Measurements from ENCODE around the gene TBXT. TPM values are rescaled to one million over a fixed set of nuclear protein-coding genes. Genes with fewer than 3 reads are reported as not detected.
"Not testable (repeated sequence)": the region's sequence is repeated elsewhere in the genome, so short reads cannot be mapped to it uniquely, and the experiment has no call there.

Gene TBXT
- total and polyA plus RNA-seq, 9 of the 15 experiments (the other 6 are each of a cell fraction or from before 2014, with no cell fraction given): not detected

GRCh38 chr6:166127624-166128472, 39.8 kb downstream of the TBXT start:
- Histone ChIP-seq H3K27ac (ENCODE audit: extremely low read depth, low read depth, low read length) (no peak overlapping the region), H3K9me3 (replicated peaks; ENCODE audit: control insufficient read depth, insufficient read depth, low read depth, low read length) (no peaks in the 10 kb centered on the region), H3K9ac (ENCODE audit: insufficient read depth in 1 of 2, low read depth in 2 of 2, low read length in 2 of 2) (no peak overlapping the region), H3K4me2 (ENCODE audit: insufficient read depth, low read length) (no peak overlapping the region), H3K4me1 (replicated peaks in 1 of 2; ENCODE audit: control insufficient read depth in 2 of 2, insufficient read depth in 2 of 2, low read length in 2 of 2) (no peaks in the 10 kb centered on the region), H3K4me3 (no peak overlapping the region), H4K20me1 (replicated peaks; ENCODE audit: control insufficient read depth, insufficient read depth, low read length) (no peaks in the 10 kb centered on the region), H3K79me2 (ENCODE audit: control insufficient read depth, insufficient read depth, low read length) (no peaks in the 10 kb centered on the region), H2AFZ (ENCODE audit: low read depth, low read length) (no peak overlapping the region), H3K36me3 (ENCODE audit: control insufficient read depth, insufficient read depth, low read length) (no peaks in the 10 kb centered on the region), H3K9me1 (ENCODE audit: control insufficient read depth, insufficient read depth, low read length) (no peaks in the 10 kb centered on the region), H3K27me3 (ENCODE audit: control insufficient read depth in 2 of 2, insufficient read depth in 2 of 2, low read length in 2 of 2) (peaks cover 21 to 37% of the 10 kb centered on the region in 2 experiments; a peak in 4 of 5 replicates)
- ATAC-seq (no peak), DNase-seq (ENCODE audit: extremely low read depth in 1 of 4, low spot score in 3 of 4) (no peak), FAIRE-seq (no peak)
- no TSS peak for BruUV-seq (replicated peaks)
- TF ChIP-seq NFATC3 (IDR thresholded peaks at IDR 0.05): no peak
- no peak for TF ChIP-seq HNRNPL (IDR thresholded peaks at IDR 0.05; ENCODE audit: low read depth, low read length)
- no peak for TF ChIP-seq HDAC1 (IDR thresholded peaks at IDR 0.05)
- TF ChIP-seq KDM4B (IDR thresholded peaks at IDR 0.05; ENCODE audit: borderline replicate concordance in 2 of 2, low read depth in 1 of 2): no peak
- no peak for TF ChIP-seq RNF2 (IDR thresholded peaks at IDR 0.05)
- no peak for TF ChIP-seq KLF6 (CRISPR knock-in tag; IDR thresholded peaks at IDR 0.05; ENCODE audit: borderline replicate concordance)
- TF ChIP-seq ZSCAN29 (IDR thresholded peaks at IDR 0.05): no peak
- TF ChIP-seq C11orf30 (IDR thresholded peaks at IDR 0.05; ENCODE audit: low read depth): no peak
- no peak for TF ChIP-seq ASH1L (IDR thresholded peaks at IDR 0.05; ENCODE audit: borderline replicate concordance, low read depth, partially characterized antibody)
- TF ChIP-seq ZNF57 (CRISPR knock-in tag; IDR thresholded peaks at IDR 0.05): no peak
- no peak for TF ChIP-seq LARP7 (IDR thresholded peaks at IDR 0.05)
- TF ChIP-seq FOXK2 (conservative IDR thresholded peaks at IDR 0.05 in 1 of 2, IDR thresholded peaks at IDR 0.05 in 1 of 2; ENCODE audit: low read depth in 2 of 2): no peak
- TF ChIP-seq ZNF224 (CRISPR knock-in tag; IDR thresholded peaks at IDR 0.05): no peak
- TF ChIP-seq ZNF830 (CRISPR knock-in tag; IDR thresholded peaks at IDR 0.05): no peak
- TF ChIP-seq, protein P1, sequence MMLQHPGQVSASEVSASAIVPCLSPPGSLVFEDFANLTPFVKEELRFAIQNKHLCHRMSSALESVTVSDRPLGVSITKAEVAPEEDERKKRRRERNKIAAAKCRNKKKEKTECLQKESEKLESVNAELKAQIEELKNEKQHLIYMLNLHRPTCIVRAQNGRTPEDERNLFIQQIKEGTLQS (IDR thresholded peaks at IDR 0.05): no peak
- TF ChIP-seq, protein P1 (CRISPR knock-in tag; conservative IDR thresholded peaks at IDR 0.05): no peak
- no peak for TF ChIP-seq SMARCA5 (IDR thresholded peaks at IDR 0.05)
- intact Hi-C loops (cut with micrococcal nuclease): no loop called here
- under 1% methylated on average over 13 of the region's 13 CpGs for WGBS (ENCODE audit: insufficient coverage, low coverage, missing lambda C conversion rate)
- ChIA-PET POLR2A (interaction anchor here (0.6 to 1.0 kb wide), 2 partner anchors 8 to 142 kb away, joined by 3 to 4 read pairs; no protein-coding TSS in a partner anchor), CTCF (ENCODE audit: low intra/inter-chr PET ratio) (no interaction called here)
- in situ Hi-C loops (cut with MboI): no loop called here

DNA sequence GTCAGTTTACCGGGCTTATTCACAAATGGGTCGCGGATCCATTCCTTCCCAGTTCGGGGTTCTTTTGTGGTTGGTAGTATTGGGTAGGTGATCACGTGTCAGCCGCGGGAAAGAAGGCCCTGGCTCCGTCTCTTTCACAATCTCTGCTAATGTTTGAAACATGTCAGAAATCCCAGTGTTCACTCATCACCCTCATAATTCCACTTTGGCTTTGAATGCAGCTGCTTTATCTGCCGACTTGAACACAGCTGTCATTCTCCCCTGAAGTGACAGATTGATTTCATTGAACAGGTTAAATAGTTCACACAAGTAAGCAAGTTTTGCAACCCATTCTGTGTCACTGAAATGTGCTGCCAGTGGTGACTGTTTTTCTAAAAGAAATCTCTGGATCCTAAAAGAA, 44.5 kb downstream of the TBXT start:
- H3K9me1 ChIP-seq (ENCODE audit: control insufficient read depth, insufficient read depth, low read length); H3K4me3 ChIP-seq; POLR2A ChIA-PET; H3K9ac ChIP-seq (ENCODE audit: insufficient read depth in 1 of 2, low read depth in 2 of 2, low read length in 2 of 2); H3K4me1 ChIP-seq (replicated peaks in 1 of 2; ENCODE audit: control insufficient read depth in 2 of 2, insufficient read depth in 2 of 2, low read length in 2 of 2); DNase-seq (ENCODE audit: extremely low read depth in 1 of 4, low spot score in 3 of 4); FAIRE-seq; H3K36me3 ChIP-seq (ENCODE audit: control insufficient read depth, insufficient read depth, low read length); H3K79me2 ChIP-seq (ENCODE audit: control insufficient read depth, insufficient read depth, low read length); H4K20me1 ChIP-seq (replicated peaks; ENCODE audit: control insufficient read depth, insufficient read depth, low read length); CTCF ChIA-PET (ENCODE audit: low intra/inter-chr PET ratio); H2AFZ ChIP-seq (ENCODE audit: low read depth, low read length); in situ Hi-C loops (cut with MboI); intact Hi-C loops (cut with micrococcal nuclease); H3K9me3 ChIP-seq (replicated peaks; ENCODE audit: control insufficient read depth, insufficient read depth, low read depth, low read length); H3K27ac ChIP-seq (ENCODE audit: extremely low read depth, low read depth, low read length); H3K4me2 ChIP-seq (ENCODE audit: insufficient read depth, low read length); BruUV-seq (replicated peaks); ATAC-seq: not testable (repeated sequence)
- peaks cover 21 to 40% of the 10 kb centered on the region in 2 experiments; a peak in 4 of 5 replicates for H3K27me3 ChIP-seq (ENCODE audit: control insufficient read depth in 2 of 2, insufficient read depth in 2 of 2, low read length in 2 of 2)
- under 1% methylated on average over 9 of the region's 9 CpGs for WGBS (ENCODE audit: insufficient coverage, low coverage, missing lambda C conversion rate)

Measured in K562 (cell line).